Peyer's patch (tissue), 4 donors: ENCODE measurements around the gene ATG5.

ENCODE experiments used
- POLR2A ChIP-seq, 2 donors: fragments of 450-650 bp; IDR thresholded peaks; one replicate each; pipeline ENCODE4 v1.5.1; 2017; ENCODE audit warnings: antibody characterized with exemption in 2 of 2, mild to moderate bottlenecking in 2 of 2, moderate library complexity in 2 of 2
- TF ChIP-seq, protein P1 (sequence below), 6 experiments: fragments of 450-650 bp in 4 of 6; fragments of 200-600 bp in 2 of 6; sonication (generic) in 1 of 6; IDR thresholded peaks; one replicate each; pipeline ENCODE4 v1.5.1; 2017 to 2019; ENCODE audit warnings: antibody characterized with exemption in 6 of 6, mild to moderate bottlenecking in 3 of 6, moderate library complexity in 1 of 6

DNA sequence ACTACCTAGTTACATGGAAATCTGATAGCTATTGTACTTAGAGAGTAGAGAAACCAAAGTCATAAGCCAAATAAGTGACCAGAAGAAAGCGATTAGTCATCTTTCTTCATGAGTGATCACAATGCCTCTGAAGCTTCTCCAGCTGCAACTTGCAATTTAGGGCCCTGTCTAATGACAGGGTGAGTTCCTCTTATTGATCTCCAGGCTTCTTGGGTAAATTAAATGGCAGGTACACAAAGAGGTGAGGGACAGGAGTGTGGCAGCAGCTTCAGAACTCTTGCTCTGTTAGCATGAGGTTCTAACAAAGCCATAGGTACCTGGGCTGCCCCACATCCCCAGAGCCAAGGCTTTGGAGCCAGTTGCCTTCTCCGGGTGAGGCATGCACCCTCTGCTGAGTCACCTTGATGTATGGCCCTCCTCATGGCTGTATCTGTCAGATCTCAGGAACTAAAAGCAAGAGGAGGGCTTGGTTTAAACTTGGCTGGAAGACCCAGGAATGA is 178.7 kb downstream of the ATG5 start:
- TF ChIP-seq, protein P1, sequence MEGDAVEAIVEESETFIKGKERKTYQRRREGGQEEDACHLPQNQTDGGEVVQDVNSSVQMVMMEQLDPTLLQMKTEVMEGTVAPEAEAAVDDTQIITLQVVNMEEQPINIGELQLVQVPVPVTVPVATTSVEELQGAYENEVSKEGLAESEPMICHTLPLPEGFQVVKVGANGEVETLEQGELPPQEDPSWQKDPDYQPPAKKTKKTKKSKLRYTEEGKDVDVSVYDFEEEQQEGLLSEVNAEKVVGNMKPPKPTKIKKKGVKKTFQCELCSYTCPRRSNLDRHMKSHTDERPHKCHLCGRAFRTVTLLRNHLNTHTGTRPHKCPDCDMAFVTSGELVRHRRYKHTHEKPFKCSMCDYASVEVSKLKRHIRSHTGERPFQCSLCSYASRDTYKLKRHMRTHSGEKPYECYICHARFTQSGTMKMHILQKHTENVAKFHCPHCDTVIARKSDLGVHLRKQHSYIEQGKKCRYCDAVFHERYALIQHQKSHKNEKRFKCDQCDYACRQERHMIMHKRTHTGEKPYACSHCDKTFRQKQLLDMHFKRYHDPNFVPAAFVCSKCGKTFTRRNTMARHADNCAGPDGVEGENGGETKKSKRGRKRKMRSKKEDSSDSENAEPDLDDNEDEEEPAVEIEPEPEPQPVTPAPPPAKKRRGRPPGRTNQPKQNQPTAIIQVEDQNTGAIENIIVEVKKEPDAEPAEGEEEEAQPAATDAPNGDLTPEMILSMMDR (IDR thresholded peaks at IDR 0.05): no peak
- TF ChIP-seq POLR2A (IDR thresholded peaks at IDR 0.05): no peak
